ENCODE results near the gene CTPS1. TPM values are rescaled to one million over a fixed set of nuclear protein-coding genes. Genes with fewer than 3 reads are reported as not detected.

The CTPS1 gene
- total RNA-seq, 1 experiment from 2014 or later: 111 TPM

DNA sequence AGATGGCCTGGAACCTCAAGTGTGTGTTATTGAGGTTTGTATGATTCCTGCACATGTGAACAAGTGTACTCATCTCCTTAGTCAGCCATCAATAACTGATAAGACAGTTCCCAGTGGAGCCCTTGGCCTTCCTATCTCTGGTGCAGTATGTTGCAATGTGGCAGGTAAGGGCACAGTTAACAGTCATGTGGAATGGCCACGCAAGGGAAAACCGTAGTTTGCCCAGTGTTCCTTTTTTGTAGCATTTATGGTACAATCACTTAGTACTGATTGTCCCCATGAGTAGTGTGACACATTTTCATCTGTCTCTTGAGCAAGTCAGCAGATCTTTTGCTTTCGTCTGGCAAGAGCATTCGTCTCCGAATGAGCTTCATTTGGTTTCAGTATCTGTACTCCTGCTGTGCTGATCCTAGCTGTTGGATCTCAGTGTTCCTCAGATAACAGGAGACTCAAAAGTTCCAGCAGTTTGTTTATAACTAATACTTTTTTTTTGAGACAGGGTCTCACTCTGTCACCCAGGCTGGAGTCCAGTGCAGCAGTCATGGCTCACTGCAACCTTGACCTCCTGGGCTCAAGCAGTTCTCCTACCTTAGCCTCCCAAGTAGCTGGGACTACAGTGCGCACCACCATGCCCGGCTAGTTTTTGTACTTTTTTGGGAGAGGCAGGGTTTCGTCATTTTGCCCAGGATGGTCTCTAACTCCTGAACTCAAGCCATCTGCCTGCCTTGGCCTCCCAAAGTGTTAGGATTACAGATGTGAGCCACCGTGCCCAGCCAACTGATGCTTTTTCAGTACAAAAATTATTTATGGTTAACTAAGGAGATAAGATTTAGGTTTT lies 8.2 kb downstream of the CTPS1 start:
- no peak for DNase-seq (ENCODE audit: extremely low read depth, low read depth)

DNA sequence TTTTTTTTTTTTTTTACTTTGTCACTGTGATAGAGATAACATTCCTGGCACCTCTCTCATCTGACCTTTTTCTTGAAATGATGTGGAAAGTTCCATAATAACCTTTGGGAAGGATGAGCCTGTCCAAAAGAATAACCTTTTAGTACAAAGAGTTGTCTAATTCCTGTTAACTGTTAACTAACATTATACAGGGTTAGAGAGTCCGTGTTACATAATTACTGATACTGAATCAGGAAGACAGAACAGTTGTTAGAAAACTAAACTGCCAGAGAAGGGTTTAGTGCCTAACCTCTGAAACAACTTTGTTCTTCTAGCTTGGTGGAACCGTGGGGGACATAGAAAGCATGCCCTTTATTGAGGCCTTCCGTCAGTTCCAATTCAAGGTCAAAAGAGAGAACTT lies 8.8 kb downstream of the CTPS1 start:
- no peak for DNase-seq (ENCODE audit: extremely low read depth, low read depth)

DNA sequence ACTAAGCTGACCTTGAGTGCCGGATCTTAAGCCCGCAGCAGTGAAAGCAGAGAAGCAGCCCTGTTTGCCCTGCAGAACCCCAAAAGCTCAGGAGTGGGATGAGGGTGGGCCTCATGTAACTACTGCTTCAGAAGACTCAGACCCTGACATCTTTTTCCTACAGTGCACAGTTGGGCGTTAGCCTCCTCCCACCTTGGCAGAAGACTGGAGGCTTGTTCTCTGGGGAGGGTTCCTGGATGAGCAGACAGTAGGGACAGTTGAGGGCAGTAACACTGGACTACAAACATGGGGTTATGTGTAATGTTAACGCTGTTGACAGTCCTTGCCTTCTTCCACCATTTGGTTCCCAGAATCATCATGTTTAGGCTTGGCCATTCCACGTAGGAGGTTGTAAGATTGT lies 9.6 kb downstream of the CTPS1 start:
- no peak for DNase-seq (ENCODE audit: extremely low read depth, low read depth)

DNA sequence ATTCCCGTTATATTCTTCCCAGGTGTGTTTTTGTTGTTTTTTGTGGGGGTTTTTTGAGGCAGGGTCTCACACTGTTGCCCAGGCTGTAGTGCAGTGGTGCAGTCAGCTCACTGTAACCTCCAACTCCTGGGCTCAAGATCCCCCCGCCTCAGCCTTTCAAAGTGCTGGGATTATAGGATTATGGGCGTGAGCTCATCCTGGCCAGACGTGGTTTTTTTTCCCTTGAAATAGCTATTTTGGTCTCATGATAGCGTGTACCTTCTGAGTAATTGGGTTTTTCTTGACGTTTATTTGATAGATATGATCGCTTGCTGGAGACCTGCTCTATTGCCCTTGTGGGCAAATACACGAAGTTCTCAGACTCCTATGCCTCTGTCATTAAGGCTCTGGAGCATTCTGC lies 17.6 kb downstream of the CTPS1 start:
- DNase-seq (ENCODE audit: extremely low read depth, low read depth): no peak

DNA sequence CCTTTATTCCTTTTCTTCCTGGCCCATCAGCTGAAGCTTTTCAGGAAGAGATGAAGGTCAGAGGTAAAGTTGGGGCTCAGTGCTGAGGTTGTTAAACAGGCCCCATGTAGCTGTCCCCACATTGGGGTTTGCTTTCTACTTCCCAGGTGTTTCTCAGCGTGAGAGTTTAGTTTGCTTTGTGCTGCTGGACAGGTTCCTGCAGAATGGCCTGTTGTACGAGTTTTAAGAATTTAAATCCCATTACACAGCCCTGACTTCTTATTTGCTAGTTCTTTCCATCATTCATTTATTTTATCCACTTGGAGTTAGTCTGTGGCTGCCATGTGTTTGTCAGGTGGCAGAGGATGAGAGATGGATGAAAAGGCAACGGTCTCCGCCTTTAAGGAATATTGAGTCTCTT lies 19.2 kb downstream of the CTPS1 start:
- DNase-seq (ENCODE audit: extremely low read depth, low read depth): no peak

DNA sequence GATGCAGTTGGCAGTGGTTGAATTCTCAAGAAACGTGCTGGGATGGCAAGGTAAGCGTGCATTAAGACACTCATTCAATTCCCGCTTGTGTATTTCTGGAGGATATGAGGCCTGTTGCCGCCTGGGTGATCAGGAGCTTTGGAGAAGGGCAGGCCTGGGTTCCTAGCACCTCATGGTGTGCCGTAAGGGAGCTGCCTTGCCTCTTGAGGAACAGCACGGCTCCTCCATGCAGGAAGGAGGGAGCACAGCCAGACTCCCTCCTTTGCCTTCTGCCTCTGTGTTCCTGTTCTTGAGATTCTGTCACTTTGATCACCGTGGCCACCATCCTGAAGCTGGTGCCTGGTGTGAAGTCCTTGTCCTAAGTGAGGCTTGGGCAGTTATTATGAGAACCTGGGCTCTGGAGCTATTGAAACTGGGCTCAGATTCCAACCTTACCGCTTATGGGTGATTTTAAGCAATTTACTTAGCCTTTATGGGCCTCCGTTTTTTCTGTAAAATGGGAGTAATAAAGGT lies 23.7 kb downstream of the CTPS1 start:
- DNase-seq (ENCODE audit: extremely low read depth, low read depth): no peak

DNA sequence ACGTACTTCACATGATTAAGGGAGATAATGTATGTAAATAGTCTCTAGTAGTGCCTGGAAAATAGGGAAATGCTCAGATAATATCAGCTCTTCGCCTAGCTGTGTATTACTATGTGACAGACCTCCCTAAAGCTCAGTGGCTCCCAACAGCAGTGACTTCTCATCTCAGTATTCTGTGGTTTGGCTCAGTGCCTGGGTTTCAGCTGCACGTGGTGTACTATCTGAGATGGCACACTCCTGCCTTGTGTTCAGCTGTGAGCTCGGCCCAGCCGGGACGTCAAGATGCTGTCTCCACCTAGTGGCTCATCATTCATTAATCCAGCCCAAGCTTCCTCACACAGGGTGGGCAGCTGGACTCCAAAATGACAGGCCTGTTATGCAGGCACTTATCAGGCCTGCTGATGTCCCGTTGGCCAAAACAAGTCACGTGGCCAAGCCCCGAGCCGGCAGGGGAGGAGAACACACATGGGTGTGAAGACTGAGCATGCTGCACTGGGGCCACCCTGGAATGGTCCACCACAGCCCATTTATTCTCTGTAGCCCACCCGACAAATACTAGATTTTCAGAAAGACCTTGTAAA lies 24.2 kb downstream of the CTPS1 start:
- DNase-seq (ENCODE audit: extremely low read depth, low read depth): peak; percentile 86

DNA sequence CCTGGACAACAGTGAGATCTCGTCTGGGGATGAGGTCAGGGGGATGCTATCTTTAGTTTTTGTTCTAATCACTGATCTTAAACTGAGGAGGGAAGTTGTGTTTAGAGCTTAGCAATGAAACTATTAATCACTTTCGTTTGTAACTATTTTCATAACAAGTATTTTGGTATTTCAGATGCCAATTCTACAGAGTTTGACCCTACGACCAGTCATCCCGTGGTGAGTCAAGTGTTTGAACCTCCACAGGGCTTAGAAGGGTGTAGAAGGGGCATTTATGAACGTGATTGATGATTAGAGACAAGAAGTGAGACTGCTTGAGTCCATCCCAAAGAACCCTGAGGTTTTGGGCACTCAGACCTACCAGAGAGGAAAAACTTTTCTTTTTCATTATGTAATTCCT lies 26.4 kb downstream of the CTPS1 start:
- DNase-seq (ENCODE audit: extremely low read depth, low read depth): no peak

DNA sequence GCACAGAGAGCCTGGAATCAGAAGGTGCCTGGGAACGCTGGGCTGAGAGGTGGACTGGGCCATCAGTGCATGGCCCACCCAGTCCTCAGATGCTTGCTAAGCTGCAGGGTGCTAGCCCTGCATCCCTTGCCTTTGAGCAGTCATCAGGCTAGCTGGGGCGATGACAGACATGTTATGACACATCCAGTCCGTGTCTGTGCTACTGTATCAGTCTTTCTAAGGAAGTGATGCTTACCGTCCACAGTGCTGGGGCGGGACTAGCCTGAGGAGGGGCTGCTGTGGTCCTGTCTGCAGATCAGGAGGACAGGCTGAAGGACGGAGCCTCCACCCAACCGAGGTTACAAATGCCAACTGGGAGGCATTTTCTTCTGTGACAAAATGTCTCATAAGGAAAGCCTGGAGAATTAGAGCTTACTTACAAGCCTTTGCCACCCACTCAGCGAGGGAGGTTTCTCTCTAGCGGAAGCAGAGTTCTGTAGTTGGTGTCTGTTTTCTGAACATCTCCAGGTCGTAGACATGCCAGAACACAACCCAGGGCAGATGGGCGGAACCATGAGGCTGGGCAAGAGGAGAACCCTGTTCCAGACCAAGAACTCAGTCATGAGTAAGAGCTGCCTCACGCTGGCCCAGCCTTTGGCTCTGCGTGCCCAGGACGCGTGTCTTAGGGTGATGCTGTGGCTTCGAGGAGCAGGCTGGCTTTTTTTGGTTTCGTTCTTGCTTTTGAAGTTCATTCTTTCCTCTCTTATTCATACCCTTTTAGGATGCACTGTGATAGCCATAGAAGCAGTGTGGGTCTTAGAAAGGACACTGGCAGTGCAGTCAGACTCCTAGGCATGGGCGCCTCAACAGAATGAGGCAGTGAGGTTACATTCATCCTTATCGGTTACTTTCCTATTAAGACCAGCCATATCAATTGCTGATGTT lies 27.7 kb downstream of the CTPS1 start:
- no peak for DNase-seq (ENCODE audit: extremely low read depth, low read depth)

DNA sequence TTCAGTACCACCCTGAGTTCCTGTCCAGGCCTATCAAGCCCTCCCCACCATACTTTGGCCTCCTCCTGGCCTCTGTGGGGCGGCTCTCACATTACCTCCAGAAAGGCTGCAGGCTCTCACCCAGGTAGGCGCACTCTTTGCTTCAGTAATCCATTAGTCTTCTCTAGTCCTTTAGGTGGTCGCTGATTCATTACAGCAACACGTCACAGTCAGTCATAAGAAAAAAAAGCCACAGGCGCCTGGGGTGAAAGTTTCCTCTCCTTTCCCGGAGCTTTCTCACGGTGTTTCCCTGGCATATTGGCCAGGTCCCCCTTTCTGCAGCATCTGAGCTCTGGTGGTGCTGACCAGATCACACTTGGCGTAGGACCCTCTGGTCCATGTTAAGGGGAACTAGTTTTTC lies 30.0 kb downstream of the CTPS1 start:
- DNase-seq (ENCODE audit: extremely low read depth, low read depth): no peak

DNA sequence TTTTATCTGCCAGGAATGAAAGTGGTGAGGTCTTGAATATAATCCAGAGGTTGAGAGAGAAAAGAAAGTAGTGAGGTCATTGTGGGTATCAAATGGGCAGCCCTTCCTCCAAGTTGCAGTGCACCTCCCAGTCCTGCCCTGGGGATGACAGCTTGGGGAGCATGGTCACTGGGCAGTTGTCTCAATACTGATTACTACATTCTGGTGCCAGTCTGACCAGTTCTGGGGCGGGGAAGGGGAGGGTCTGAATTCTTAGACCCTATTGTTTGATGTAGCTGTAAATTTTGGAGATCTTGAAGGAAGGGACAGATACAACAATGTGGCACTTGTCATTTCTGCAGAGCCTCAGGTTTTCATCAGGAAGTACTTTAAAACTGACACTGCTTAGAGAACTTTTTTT lies 30.8 kb downstream of the CTPS1 start:
- no peak for DNase-seq (ENCODE audit: extremely low read depth, low read depth)

DNA sequence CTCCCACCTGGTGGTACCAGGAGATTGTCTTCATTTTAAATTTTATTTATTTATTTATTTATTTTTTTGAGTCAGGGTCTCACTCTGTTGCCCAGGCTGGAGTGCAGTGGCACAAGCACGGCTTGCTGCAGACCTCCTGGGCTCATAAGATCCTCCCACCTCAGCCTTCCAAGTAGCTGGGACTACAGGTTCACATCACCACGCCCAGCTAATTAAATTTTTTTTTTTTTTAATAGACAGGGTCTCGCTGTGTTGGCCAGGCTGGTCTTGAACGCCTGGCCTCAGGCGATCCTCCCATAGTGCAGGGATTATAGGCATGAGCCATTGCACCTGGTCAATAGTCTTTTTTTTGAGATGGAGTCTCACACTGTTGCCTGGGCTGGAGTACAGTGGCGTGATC lies 33.5 kb downstream of the CTPS1 start:
- no peak for DNase-seq (ENCODE audit: extremely low read depth, low read depth)

DNA sequence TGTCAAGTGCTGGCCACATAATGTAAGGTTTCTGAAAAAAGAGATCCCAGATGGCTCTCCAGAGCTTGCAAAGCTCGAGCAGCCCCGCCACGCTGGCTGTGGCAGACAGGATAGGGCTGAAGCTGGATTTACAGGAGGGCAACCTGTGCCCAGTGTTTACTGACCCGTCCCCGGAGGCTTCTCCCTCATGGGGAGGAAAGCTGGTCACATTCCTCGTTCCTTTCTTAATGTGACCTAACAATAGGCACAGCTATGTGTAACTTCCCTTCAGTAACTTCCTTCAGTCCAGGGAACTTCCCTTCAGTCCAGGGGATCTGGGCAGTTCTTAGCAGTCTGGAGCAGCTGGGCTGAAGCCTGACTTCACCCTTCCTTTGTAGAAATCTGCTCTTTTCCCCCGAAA lies 34.3 kb downstream of the CTPS1 start:
- DNase-seq (ENCODE audit: extremely low read depth, low read depth): no peak

DNA sequence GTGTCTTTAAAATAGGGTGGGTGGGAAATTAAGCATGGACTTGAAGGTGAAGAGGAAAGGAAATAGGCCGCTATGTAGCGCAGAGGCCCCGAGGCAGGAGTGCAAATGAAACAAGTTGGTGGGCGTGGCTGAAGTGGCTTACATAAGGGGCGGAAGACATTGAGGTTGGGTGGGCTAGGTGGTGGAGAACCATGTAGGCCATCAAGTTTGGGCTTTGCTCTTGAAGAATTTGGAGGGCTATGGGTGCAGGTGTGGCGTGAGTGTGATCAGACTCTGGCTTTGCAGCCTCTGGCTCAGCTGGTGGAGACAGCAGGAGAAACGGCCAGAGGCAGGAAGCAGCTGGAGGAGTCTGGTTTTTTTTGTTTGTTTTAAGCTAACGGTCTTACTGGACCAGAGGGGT lies 35.4 kb downstream of the CTPS1 start:
- no peak for DNase-seq (ENCODE audit: extremely low read depth, low read depth)

DNA sequence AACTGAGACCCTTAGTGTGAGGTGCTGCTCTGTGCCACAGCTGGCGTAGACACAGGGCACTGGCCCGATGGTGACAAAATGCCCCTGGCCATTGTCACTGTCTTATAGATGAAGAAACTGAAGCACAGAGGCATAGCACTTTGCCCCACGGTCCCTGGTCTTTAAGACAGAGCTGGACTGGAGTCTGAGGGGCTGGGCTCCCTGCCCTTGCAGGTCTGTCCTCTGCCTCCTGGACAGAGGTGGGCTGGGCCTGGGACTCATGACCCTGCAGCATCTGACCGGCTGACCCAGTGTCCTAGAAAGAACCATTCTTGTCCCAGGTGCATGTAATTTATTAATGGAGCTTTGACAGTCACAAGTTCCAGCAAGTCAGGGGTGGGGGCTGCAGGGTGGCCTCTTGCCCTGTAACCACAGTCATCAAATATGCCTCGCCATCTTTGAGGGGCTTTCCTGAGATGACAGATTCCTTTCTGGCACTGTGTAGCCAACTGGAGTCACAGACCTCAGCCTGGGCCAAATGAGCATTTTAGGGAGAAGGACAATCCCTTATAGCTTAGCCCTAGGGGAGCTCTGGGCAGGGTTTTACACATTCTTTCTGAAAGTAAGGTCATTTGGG lies 35.9 kb downstream of the CTPS1 start:
- DNase-seq (ENCODE audit: extremely low read depth, low read depth): no peak

DNA sequence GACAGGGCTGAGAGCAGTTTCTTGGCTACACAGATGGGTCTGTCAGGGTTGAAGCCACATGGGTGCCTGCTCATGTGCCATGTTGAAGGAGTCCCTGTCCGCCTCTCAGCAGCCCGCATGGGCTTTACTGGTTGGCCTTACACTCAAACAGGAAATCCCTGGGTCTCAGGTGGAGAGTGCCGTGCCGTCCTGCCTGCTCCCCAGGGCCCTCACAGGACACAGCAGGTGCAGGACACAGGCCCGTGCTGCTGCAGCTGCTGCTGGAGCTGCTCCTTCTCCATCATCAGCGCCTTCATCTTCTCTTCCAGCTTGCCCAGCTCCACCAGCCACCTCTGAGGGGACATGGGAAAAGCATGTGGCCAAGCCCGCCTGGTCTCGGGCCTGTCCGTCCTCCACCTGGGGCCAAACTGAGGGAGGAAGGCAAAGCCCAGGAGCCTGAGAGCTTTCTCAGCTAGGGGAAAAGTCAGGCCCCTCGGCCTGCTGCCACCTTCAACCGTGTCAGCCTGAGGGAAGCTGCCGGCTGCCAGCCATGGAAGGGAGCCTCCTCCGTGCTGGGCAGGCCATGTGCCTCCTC lies 36.5 kb downstream of the CTPS1 start:
- DNase-seq (ENCODE audit: extremely low read depth, low read depth): no peak

DNA sequence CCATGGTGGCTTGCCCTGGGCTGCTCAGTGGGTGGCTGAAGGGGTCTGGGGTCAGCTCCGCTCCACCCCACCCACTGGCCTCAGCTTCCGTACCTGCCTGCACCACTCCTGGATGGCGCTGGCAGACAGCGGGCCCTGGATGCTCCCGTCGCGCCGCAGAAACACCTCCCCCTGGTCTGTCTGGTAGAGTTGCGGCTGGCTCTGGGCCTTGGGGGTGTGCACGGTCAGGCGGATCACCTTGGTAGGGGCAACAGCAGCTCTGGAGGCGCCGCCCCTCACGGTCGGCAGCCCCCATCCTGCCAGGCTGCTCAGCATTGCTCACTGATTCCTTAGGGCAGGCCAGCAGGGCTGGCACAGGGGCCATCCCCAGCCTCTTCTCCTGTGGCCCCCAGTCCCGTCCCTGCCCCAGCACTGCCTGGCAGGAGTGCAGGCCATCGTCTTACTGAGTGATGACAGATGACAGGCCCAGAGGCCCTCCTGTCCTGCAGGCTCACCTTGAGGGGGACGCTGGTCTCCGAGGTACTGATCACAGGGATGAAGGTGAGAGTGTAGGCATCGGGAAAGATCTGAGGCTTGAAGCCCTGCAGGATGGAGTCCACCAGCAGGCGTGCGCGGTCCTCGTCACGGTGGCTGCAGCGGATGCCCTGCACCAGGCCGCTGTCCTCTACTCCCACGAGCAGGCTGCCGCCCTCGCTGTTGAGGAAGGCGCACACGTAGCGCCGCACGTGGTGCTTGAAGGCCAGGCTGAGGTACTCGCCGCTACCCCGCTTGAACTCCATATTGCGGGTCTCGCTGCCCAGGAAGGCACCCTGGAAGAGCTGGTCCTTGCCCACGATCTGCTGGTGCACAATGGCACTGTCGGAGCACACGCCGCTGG lies 37.9 kb downstream of the CTPS1 start:
- no peak for DNase-seq (ENCODE audit: extremely low read depth, low read depth)

DNA sequence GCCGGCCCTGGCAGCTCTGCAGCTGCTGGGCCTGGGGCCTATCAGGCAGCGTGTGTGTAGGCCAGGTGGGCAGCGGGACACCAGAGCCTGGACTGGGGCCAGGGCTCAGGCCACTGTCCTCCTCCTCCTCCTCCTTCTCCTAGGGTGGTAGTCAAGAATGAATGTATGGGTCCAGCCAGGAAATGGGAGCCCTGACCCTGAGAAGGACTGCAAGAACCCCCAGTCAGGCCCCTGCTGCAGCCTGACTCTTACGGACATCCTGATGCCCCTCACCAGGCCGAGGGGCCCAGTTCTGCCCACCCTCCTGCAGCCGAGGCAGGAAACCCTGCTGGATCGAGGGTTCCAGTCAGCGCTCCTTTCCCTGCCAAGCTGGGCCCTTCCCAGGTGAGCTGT lies 38.5 kb downstream of the CTPS1 start:
- DNase-seq (ENCODE audit: extremely low read depth, low read depth): no peak

DNA sequence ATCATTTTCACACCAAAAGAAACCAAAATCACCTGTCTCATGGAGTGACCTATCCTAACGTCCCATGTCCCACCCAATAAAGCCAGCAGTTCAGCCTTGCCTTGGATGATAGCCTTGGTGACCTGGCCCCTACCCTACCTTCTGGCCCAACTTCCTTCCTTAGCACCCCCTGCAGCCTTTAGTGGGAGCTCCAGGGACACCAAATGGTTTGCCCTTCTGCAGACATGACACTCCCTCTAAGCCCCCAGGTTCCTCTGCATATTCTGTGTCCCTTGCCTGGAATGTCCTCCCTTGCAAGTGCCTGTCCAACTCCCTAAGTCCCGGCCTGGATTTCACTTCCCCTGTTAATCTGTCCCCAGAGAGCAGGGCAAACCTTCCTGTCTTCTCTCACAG lies 39.9 kb downstream of the CTPS1 start:
- DNase-seq (ENCODE audit: extremely low read depth, low read depth): no peak

Measured in NCI-H460 (cell line).